Cerebellar nuclear complex (tissue), 1 donor: ENCODE results near the gene ERCC2.
"Not testable (repeated sequence)": the region's sequence is repeated elsewhere in the genome, so short reads cannot be mapped to it uniquely, and the experiment has no call there.

Experiments used
- DNase-seq, 2 experiments: peaks; one replicate each; lab custom pipeline; 2025; lab: John Stamatoyannopoulos, UW

The ERCC2 gene

GRCh38 chr19:45370410-45371204, at the start of gene ERCC2:
Gene ERCC2, minus strand, starts transcription at chr19:45370573. Its CDS starts 33 bp downstream, at chr19:45370540.
- peak; percentile 85 to 96 for DNase-seq

DNA sequence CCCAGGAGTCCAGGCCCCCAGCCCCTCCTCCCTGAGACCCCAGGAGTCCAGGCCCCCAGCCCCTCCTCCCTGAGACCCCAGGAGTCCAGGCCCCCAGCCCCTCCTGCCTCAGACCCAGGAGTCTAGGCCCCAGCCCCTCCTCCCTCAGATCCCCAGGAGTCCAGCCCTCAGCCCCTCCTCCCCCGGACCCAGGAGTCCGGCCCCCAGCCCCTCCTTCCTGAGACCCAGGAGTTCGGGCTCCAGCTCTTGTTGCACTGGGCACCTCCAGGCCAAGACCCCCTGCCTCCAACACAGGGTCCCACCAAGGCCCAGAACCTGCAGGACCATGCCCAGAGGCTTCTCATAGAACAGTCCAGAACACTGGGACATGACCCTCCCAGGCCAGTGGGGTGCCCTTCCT, 49.5 kb upstream of the ERCC2 start:
- no peak for DNase-seq

DNA sequence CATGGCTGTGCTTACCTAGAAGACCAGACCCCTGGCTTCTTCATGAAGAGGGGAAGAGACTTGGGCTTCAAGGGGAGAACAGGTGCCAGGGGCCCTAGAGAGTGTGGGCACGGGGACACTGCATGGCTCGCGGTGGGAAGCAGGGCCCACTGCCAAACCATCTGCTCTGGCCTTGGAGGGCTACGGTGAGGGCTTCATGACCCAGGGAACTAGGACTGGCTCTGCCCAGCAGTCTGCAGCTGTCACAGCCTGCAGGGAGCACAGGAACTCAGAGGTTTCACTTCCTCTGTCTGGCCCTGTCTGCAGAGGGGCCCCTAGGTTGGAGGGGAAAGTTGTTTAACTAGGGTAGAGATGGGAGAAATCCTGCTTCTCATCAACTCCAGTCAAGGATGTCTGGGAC, 49.0 kb upstream of the ERCC2 start:
- no peak for DNase-seq

DNA sequence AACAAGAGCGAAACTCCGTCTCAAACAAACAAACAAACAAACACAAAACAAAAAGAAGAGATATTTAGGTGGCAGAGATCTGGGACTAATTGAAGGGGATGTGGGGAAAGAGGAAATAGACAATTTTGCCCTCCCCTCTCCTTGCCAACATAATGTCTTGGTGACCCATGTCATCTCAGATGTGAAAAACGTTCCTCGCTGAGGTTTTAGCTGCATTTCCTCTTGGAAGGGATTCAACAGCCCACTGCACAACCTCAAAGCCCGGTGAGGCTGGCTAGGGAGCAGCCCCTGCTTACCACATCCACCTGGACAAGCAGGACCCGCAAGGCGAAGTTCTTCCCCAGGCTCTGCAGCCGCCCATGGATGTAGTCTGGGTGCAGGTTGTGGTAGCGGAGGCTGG, 48.4 kb upstream of the ERCC2 start:
- no peak for DNase-seq

DNA sequence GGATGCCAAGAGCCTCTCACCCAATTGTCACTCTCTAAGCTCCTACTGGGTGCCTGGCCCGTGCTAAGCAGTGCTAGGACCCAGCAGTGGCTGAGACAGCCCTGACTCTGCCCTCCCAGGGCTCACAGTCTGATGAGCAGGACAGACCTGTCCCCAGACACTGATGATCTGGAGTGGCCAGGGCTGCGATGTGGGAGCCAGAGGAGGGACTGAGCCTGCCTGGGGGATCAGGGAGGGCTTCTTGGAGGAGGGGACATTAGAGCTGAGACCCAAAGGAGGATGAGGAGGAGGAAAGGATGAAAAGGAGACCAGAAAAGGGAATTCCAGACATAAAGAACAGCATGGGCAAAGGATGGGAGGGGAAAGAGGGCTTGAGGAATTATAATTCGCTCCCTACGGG, 46.8 kb upstream of the ERCC2 start:
- DNase-seq: no peak

DNA sequence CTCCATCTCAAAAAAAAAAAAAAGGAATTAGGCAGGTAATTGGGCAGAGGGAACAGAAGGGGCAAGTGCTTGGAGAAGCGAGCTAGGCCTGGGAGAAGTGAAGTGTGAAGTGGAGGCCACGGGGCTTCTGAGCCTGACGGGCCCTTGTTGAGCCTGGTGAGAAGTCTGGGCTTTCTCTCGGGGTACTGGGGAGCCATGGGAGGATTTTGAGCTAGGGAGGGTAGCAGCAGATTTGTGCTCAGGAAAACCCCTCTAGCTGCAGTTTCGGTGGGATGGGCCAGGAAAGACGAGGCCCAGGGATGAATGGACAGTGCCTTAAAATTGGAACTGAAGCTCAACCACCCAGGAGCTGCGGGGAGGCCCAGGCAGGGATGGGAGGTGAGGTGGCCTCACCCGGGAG, 44.1 kb upstream of the ERCC2 start:
- no peak for DNase-seq

GRCh38 chr19:45413497-45413896, 43.1 kb upstream of the ERCC2 start:
- no peak for DNase-seq

GRCh38 chr19:45410330-45410729, 40.0 kb upstream of the ERCC2 start:
- not testable (repeated sequence) for DNase-seq

DNA sequence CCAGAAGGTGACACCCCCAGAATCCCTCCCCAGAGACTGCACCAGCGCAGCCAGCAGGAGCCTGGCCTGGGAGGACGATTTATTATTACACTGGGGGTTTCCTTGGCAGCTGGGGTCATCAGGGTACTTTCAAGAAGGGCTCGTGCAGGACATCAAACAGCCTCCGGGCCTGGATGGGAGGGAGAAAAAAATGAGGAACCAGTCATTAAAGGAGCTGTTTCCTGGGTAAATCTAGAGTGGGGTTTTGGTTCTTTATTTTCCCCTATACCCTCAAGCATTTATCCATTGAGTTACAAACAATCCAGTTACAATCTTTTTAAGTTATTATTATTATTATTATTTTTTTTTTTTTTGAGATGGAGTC, 39.2 kb upstream of the ERCC2 start:
- DNase-seq: no peak

GRCh38 chr19:45408830-45409556, 38.6 kb upstream of the ERCC2 start:
- DNase-seq: no peak

DNA sequence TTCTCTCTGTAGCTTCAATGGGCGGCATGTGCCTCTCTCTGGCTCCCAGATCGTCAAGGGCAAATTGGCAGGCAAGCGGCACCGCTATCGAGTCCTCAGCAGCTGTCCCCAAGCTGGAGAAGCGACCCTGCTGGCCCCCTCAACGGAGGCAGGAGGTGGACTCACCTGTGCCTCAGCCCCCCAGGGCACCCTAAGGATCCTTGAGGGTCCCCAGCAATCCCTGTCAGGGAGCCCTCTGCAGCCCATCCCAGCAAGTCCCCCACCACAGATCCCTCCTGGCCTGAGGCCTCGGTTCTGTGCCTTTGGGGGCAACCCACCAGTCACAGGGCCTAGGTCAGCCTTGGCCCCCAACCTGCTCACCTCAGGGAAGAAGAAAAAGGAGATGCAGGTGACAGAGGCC, 37.7 kb upstream of the ERCC2 start:
- DNase-seq: no peak

- DNase-seq: not testable (repeated sequence)
Measured at GRCh38 chr19:45407585-45407984, 37.2 kb upstream of the ERCC2 start.

DNA sequence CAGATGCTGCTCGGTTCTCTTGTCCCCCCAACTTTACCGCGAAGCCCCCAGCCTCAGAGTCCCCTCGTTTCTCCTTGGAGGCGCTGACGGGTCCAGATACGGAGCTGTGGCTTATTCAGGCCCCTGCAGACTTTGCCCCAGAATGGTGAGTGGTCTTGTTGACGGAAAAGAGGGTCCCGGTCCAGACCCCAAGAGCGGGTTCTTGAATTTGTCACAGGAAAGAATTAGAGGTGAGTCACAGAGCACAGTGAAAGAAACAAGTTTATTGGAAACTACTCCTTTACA, 36.7 kb upstream of the ERCC2 start:
- DNase-seq: no peak

DNA sequence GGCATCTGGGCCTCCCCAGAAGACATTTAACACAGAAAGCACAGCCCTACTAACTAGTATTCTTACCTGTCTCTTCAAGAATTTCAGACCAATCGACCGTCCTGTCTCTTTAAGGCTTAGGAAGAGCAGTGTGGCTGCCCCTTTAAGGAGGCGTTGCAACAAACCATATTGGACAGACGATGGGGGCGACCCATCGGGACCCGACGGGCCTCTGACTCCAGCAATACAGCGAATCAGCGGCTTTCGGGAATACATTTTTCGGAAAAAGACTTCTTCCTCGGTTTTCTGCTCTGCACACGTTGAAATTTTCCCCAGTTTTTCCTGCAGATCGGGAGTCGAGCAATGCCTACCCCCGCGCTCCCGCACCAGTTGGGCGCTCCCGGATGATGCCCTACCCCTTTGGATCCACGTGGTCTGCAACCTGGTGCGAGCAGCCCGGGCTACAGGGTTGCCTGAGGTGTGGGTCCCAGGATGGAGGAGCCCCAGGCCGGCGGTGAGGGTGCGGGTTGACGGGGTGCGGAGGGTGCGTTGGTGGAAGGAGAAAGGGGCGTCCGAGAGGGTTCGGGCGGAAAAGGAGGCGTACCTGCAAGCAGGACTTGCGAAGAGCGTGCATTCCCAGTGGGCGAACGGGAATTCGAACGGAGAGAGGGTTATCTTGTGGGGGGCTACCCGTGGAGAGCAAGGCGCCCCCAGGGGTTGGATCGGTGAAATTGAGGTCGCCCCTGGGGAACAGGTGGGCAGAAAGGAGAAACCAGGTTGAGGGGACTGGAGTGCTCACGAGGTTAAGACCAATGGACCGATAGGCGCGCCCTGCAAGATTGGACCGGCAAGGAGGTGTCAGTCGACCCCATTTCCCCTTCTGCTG, 36.1 kb upstream of the ERCC2 start, which contains the start of gene POLR1G:
Gene POLR1G, plus strand, starts transcription at position 419 of the 865 bp plus-strand sequence. Its CDS starts 53 bp downstream, at position 472.
- DNase-seq: peak; percentile 19 to 79

DNA sequence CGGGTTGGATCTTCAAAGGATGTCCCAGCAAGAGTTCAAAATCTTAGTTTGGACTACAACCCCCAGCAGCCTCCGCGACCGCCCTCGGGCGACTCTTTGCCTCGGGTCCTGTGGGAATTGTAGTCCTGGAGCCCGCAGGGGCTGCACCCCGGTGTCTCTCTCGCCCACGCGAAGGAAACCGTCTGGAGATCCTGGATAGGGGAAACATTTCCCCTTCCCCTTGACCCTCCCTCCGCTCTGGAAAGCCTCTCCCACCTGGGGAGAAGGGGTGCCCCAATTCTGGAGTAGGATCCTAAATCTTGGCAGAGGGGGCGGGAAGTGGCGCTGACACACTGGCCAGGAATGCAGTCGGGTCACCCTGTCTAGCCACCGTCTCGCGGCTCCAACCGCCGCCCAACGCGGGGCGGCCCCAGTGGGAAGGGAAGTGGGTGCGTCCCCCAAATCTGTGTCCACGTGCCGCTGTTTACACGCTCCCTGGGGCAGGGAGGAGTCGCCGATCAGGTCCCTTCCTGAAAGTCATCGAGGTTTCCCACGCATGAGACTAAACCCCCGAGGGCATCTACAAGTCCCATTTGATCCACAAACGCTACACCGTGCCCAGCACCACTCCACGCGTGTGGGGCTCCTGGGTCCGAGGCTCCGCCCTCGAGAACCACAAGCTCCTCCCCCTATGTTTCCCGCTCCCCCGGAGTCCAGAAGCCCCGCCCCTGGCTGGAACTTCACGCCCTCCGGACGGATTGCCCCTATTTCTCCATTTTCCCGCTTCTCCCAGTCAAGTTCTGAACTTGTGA, 35.3 kb upstream of the ERCC2 start:
- DNase-seq: peak in 1 of 2 experiments; percentile 56

DNA sequence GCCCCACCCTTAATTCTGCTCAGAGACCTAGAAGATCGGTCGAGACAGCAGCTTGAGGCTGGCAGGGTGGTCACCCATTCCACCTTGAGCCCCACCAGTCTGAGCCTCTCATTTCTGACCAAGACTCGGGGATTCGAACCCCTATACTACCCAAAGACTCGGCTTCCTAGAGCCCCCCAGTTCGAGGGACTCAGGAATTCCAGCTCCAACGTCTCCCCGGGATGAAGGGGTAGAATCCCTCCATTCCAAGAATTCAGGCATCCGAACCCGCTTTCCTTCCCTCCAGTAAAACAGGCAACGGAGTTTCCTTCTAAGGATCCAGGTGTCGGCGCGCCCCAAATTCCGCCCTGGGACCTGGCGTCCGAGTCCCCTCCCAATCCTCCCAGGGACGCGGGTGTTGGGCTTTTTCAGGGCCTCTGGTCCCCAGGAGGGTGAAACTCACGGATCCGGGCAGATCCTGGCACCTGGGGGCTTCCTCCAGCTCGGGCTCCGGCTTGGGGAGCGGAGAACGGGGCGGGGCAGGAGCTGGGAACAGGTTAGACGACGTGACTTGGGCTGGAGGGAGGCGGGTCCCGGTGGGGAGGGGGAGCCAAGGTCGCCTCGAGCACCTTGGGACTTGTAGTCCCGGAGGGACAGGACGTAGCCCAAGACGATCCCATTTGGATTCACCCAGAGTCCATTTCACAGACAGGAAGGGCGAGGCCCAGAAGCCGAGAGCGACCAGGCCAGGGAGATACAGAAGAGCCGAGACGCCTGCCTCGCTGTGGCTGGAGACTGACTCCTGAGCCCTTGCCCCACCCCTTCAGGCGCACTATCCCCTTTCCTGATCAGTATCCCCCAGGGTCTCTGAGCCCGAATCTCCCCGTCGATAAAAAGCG, 34.4 kb upstream of the ERCC2 start, which contains the start of gene PPP1R13L:
Gene PPP1R13L, minus strand, starts transcription at position 513 of the 878 bp plus-strand sequence. CDS start 6,751 bp downstream, outside the sequence.
- DNase-seq: no peak

DNA sequence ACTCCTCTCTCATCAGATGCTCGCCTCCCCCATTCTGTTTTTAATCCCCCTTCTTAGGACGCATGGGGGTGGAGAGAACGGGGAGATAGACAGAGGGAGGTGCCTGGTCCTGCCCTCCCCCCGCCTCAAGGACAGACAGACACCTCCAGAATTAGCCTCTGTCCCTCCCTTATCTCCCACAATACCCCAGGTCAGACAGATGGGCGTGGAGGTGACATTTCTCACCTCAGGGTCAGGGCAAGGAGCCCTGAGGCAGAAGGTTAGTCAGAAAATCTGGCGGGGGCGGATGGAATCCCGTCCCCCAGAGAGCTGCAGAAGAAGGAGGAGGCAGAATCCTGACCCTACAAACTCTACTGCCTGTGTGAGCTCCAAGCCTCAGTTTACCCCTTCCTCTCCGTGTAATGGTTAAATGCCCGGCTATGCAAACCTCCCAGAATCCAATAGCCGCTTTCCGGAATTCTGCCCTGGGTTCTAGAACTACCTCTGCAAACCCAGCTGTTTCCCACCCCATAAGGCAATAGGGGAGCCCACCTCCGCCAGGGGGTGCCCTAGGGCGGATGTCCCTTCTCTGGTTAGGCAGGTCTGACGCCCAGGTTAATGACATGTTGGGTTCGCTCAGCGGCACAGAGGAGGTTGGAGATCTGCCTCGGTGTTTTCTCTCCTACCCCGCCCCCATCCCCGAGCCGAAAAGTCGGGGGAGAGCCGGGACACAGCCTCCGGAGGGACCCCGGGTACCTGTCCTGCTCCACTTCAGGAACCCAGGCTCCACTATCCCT, 33.6 kb upstream of the ERCC2 start:
- DNase-seq: no peak

- DNase-seq: no peak
Measured at GRCh38 chr19:45403272-45403671, 32.9 kb upstream of the ERCC2 start.

GRCh38 chr19:45402298-45403061, 32.1 kb upstream of the ERCC2 start:
- no peak for DNase-seq
